BLaER1 treated with 17β-estradiol and CSF1 and Interleukin-3, amounts not matched to agents 10 nM and 100 nM (cell line): ENCODE results near the gene OR2F2.
A peak's percentile ranks its signal among the peaks of the same experiment; 100 is the strongest.

Experiments
- H3K27ac ChIP-seq, 11 experiments: shearing (Covaris generic); formaldehyde crosslinking; 2 replicates each; pipeline ENCODE4 v1.8.1; 2022
- H3K27me3 ChIP-seq, 11 experiments: shearing (Covaris generic); formaldehyde crosslinking; 2 replicates each; pipeline ENCODE4 v1.8.1; 2022
- H3K36me3 ChIP-seq, 11 experiments: shearing (Covaris generic); formaldehyde crosslinking; 2 replicates each; pipeline ENCODE4 v1.8.1; 2022
- H3K4me1 ChIP-seq, 10 experiments: shearing (Covaris generic); formaldehyde crosslinking; 2 replicates each; pipeline ENCODE4 v1.8.1; 2022
- H3K4me2 ChIP-seq, 11 experiments: shearing (Covaris generic); formaldehyde crosslinking; 2 replicates each; pipeline ENCODE4 v1.8.1; 2022
- H3K4me3 ChIP-seq, 10 experiments: shearing (Covaris generic); formaldehyde crosslinking; 2 replicates each; pipeline ENCODE4 v1.8.1; 2022
- H3K9ac ChIP-seq, 11 experiments: shearing (Covaris generic); formaldehyde crosslinking; 2 replicates each; pipeline ENCODE4 v1.8.1; 2022
- H3K9me3 ChIP-seq, 11 experiments: shearing (Covaris generic); formaldehyde crosslinking; replicated peaks in 1 of 11; 2 replicates each; pipeline ENCODE4 v1.8.1; 2022
- H4K20me1 ChIP-seq, 11 experiments: shearing (Covaris generic); formaldehyde crosslinking; 2 replicates each; pipeline ENCODE4 v1.8.1; 2022
- Cebpa-rat ChIP-seq, 11 experiments: shearing (Covaris generic); IDR thresholded peaks; 2 replicates each; pipeline ENCODE4 v1.8.1; 2022

OR2F2 gene

DNA sequence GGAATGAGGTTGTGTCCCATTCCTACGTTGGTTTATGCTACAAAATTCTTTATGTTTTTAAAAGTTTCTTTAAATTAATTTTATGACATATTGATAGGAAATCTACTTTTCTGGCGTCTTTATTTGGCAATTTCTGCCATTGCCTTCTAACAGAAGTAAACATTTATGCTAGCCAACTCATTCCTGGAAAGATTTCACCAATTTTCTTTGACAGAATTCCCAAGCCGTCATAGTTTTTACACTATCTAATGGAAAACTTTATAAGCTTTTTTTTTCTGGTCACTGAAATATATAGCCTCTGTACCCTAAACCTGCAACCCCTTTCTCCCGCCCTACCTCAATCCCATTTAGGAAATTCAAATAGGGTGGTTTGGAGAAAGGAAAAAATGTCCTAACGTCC is 26.9 kb upstream of the OR2F2 start:
- Histone ChIP-seq H3K27ac (no peak overlapping the region), H3K27me3 (no peaks in the 10 kb centered on the region), H3K36me3 (no peaks in the 10 kb centered on the region), H4K20me1 (no peaks in the 10 kb centered on the region), H3K4me2 (no peak overlapping the region), H3K4me1 (peaks cover 0 to 5% (median 0%) of the 10 kb centered on the region in 10 experiments; a peak in 1 of 20 replicates), H3K9ac (no peak overlapping the region), H3K4me3 (no peak overlapping the region), H3K9me3 (no peaks in the 10 kb centered on the region)
- no peak for TF ChIP-seq Cebpa-rat (IDR thresholded peaks at IDR 0.05)

- Histone ChIP-seq H3K4me2 (no peak overlapping the region), H3K9ac (no peak overlapping the region), H3K27ac (no peak overlapping the region), H3K27me3 (no peaks in the 10 kb centered on the region), H3K36me3 (no peaks in the 10 kb centered on the region), H3K4me3 (no peak overlapping the region), H4K20me1 (no peaks in the 10 kb centered on the region), H3K4me1 (peaks cover 0 to 5% (median 0%) of the 10 kb centered on the region in 10 experiments; a peak in 1 of 20 replicates), H3K9me3 (no peaks in the 10 kb centered on the region)
- TF ChIP-seq Cebpa-rat (IDR thresholded peaks at IDR 0.05): no peak
These were observed 25.2 kb upstream of the OR2F2 start for GRCh38 chr7:143909863-143910262.

DNA sequence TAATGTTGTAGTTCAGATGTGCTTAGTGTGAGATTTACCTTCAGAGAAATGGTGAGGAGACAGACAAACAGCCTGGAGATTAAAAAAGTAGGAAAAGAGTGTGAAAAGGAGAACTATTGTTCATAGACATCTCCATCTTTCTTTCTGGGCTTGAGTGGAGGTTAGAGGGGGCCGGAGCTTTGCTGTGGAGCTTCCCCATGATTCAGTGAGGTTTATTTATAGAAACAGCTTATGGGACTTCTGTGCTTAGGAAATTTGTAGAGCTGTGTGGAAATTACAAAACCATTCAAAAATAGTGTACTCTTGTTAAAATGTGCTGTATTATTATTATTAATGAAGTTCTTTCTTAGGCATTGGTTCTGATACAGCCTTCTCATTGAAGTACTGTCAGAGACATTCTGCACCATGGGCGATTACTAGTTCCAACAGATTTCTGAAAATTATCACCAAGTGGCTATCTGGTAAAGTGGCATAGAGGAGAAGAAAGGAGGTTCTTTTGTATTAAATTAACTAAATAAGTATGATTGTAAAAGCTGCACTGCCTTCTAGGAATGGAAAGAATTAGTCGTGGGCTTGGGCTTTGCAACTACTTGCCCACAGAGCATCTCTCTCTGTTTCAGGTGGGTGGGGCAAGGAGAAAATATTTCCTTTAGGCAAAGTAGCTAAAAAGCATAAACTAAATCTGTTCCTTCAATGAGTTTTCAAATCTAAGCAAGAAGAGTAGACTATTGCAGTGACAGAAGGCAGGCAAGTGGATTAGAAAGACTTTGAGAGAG is 24.4 kb upstream of the OR2F2 start:
- peaks cover 0 to 5% (median 0%) of the 10 kb centered on the region in 10 experiments; a peak in 1 of 20 replicates for H3K4me1 ChIP-seq
- no peak overlapping the region for H3K4me3 ChIP-seq
- no peaks in the 10 kb centered on the region for H3K36me3 ChIP-seq
- TF ChIP-seq Cebpa-rat (IDR thresholded peaks at IDR 0.05): no peak
- H4K20me1 ChIP-seq: no peaks in the 10 kb centered on the region
- no peak overlapping the region for H3K4me2 ChIP-seq
- H3K9me3 ChIP-seq: no peaks in the 10 kb centered on the region
- no peak overlapping the region for H3K27ac ChIP-seq
- no peak overlapping the region for H3K9ac ChIP-seq
- no peaks in the 10 kb centered on the region for H3K27me3 ChIP-seq

GRCh38 chr7:143913945-143914615 is 21.0 kb upstream of the OR2F2 start:
- no peaks in the 10 kb centered on the region for H3K36me3 ChIP-seq
- H3K27me3 ChIP-seq: no peaks in the 10 kb centered on the region
- H3K4me1 ChIP-seq: peaks cover 0 to 5% (median 0%) of the 10 kb centered on the region in 10 experiments; a peak in 1 of 20 replicates
- no peaks in the 10 kb centered on the region for H4K20me1 ChIP-seq
- no peak overlapping the region for H3K9ac ChIP-seq
- H3K27ac ChIP-seq: no peak overlapping the region
- H3K4me2 ChIP-seq: no peak overlapping the region
- no peak overlapping the region for H3K4me3 ChIP-seq
- TF ChIP-seq Cebpa-rat (IDR thresholded peaks at IDR 0.05): no peak
- no peaks in the 10 kb centered on the region; a peak in 1 of 22 replicates for H3K9me3 ChIP-seq

GRCh38 chr7:143914938-143915652 is 19.9 kb upstream of the OR2F2 start:
- no peaks in the 10 kb centered on the region for H3K27me3 ChIP-seq
- H3K4me2 ChIP-seq: no peak overlapping the region
- no peak overlapping the region for H3K9ac ChIP-seq
- H3K36me3 ChIP-seq: no peaks in the 10 kb centered on the region
- no peak for TF ChIP-seq Cebpa-rat (IDR thresholded peaks at IDR 0.05)
- H3K4me3 ChIP-seq: no peak overlapping the region
- peaks cover 0 to 5% (median 0%) of the 10 kb centered on the region in 10 experiments; a peak in 1 of 20 replicates for H3K4me1 ChIP-seq
- H3K27ac ChIP-seq: no peak overlapping the region
- H3K9me3 ChIP-seq: no peaks in the 10 kb centered on the region; a peak in 1 of 22 replicates
- no peaks in the 10 kb centered on the region for H4K20me1 ChIP-seq

GRCh38 chr7:143924851-143925250 is 10.2 kb upstream of the OR2F2 start:
- Histone ChIP-seq H3K36me3 (no peaks in the 10 kb centered on the region), H4K20me1 (no peaks in the 10 kb centered on the region), H3K9me3 (no peaks in the 10 kb centered on the region), H3K27me3 (no peaks in the 10 kb centered on the region), H3K27ac (no peak overlapping the region), H3K4me3 (no peak overlapping the region), H3K9ac (no peak overlapping the region), H3K4me2 (no peak overlapping the region), H3K4me1 (peaks cover 0 to 6% (median 0%) of the 10 kb centered on the region in 10 experiments; a peak in 4 of 20 replicates)
- TF ChIP-seq Cebpa-rat (IDR thresholded peaks at IDR 0.05): no peak

DNA sequence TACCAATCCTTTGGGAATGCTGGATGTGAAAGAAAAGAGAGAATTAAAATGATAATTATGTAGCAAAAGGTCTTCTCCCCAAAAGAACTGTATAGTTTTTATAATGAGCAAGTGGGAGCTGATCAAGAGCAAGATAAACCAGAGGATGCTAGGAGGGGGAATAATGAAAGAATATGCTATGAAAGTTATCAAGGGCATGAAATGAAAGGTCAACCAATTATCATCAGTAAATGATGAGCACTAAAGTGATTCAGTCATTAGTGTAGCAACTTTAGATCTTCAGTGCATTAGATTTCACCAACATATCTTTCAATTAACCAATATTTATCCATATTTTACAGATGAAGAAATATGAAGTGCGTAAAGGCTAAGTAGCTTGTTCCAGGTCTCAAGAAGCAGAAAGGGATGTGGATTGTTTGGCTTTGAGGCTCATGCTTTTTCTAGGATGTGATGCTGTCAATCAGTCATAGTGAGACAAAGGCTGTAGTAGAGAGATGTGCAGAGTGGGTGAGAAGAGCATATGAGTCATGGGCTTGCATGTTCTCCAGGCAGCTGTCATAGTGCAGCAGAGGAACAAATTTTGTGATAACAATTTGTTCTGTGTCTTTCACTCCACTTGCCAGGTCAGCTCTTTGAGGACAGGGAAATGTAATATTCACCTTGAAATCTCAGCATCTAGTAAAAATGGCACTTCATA is 5.7 kb upstream of the OR2F2 start:
- H3K9me3 ChIP-seq: peaks cover 10 to 18% (median 13%) of the 10 kb centered on the region in 11 experiments; a peak in 18 of 22 replicates
- H3K27me3 ChIP-seq: no peaks in the 10 kb centered on the region
- no peak for TF ChIP-seq Cebpa-rat (IDR thresholded peaks at IDR 0.05)
- H3K9ac ChIP-seq: no peak overlapping the region
- H3K36me3 ChIP-seq: no peaks in the 10 kb centered on the region
- no peak overlapping the region for H3K4me2 ChIP-seq
- H3K4me1 ChIP-seq: peaks cover 12 to 27% (median 17%) of the 10 kb centered on the region in 10 experiments
- H4K20me1 ChIP-seq: no peaks in the 10 kb centered on the region
- H3K4me3 ChIP-seq: no peak overlapping the region
- no peak overlapping the region for H3K27ac ChIP-seq

DNA sequence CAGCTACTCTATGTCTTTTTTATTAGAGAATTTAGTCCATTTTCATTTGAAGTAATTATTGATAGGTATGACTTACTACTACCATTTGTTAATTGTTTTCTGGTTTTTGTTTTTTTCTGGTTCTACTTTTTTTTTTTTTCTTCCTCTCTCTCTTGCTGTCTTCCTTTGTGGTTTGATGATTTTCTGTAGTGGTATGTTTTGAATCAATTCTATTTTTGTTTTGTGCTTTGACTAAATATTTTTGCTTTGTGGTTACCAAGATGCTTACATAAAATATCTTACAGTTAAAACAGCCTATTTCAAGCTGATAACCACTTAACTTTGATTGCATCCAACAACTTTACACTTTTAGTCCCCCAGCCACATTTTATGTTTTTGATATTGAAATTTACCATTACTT is 3.3 kb upstream of the OR2F2 start:
- H3K36me3 ChIP-seq: no peaks in the 10 kb centered on the region
- no peak for TF ChIP-seq Cebpa-rat (IDR thresholded peaks at IDR 0.05)
- peaks cover 10 to 31% (median 22%) of the 10 kb centered on the region in 11 experiments; a peak in 18 of 22 replicates for H3K9me3 ChIP-seq
- H3K4me2 ChIP-seq: peak overlapping the region; percentile 59 to 72 (median 64)
- no peak overlapping the region for H3K27ac ChIP-seq
- no peaks in the 10 kb centered on the region for H4K20me1 ChIP-seq
- H3K9ac ChIP-seq: peak overlapping the region in 1 of 11 experiments; percentile 28; a peak in 1 of 22 replicates
- H3K4me1 ChIP-seq: peaks cover 12 to 27% (median 17%) of the 10 kb centered on the region in 10 experiments
- H3K4me3 ChIP-seq: no peak overlapping the region
- no peaks in the 10 kb centered on the region for H3K27me3 ChIP-seq
